Measurements from ENCODE around the gene KLHL29. TPM values are rescaled to one million over a fixed set of nuclear protein-coding genes. Genes with fewer than 3 reads are reported as not detected.
"Not testable (repeated sequence)": the region's sequence is repeated elsewhere in the genome, so short reads cannot be mapped to it uniquely, and the experiment has no call there.

The KLHL29 gene
- total and polyA plus RNA-seq, 2 donors (not counting 3 experiments of a cell fraction or from before 2014, with no cell fraction given), result 4.6 to 12.7 TPM

GRCh38 chr2:23388756-23389514 is 4.0 kb downstream of the KLHL29 start:
- DNase-seq (ENCODE audit: low read depth, low spot score) (no peak), FAIRE-seq (no peak)
- H3K79me2 ChIP-seq (ENCODE audit: control insufficient read depth, insufficient read depth, low read length), result peaks cover 3% of the 10 kb centered on the region
- H3K36me3 ChIP-seq (ENCODE audit: control insufficient read depth in 2 of 2, extremely low read depth in 1 of 2, insufficient read depth in 2 of 2, low read length in 2 of 2), result no peaks in the 10 kb centered on the region
- no peak overlapping the region for H3K4me2 ChIP-seq (ENCODE audit: insufficient read depth, low read length)
- dilution Hi-C loops (cut with MboI; ENCODE audit: extremely low pct_ligation_motif_present, low sequenced_read_pairs), result no loop called here
- no TSS peak for BruUV-seq (replicated peaks)
- POLR2A ChIA-PET, result no interaction called here
- no peaks in the 10 kb centered on the region for H4K20me1 ChIP-seq (replicated peaks; ENCODE audit: control insufficient read depth, extremely low read depth, insufficient read depth, low read length)
- H3K4me3 ChIP-seq (replicated peaks in 1 of 3; ENCODE audit: insufficient read depth in 1 of 3, low read depth in 1 of 3, low read length in 3 of 3), result no peak overlapping the region
- no peaks in the 10 kb centered on the region for H3K9me1 ChIP-seq (replicated peaks; ENCODE audit: control insufficient read depth, extremely low read depth, insufficient read depth, low read length)
- no peak for TF ChIP-seq CTCF (IDR thresholded peaks at IDR 0.05; ENCODE audit: extremely low read depth in 1 of 2, insufficient read depth in 1 of 2, low read depth in 1 of 2, low read length in 2 of 2)
- TF ChIP-seq MYC (IDR thresholded peaks at IDR 0.05; ENCODE audit: low read depth, low read length), result no peak
- no peak for TF ChIP-seq GATA2 (IDR thresholded peaks at IDR 0.05; ENCODE audit: insufficient read depth, insufficient read length, low read depth, low read length)
- TF ChIP-seq JUN (IDR thresholded peaks at IDR 0.05; ENCODE audit: borderline replicate concordance, insufficient read depth, insufficient read length, low read depth), result no peak
- H3K4me1 ChIP-seq (ENCODE audit: control insufficient read depth, extremely low read depth, insufficient read depth, low read length), result peaks cover 16% of the 10 kb centered on the region
- H3K27me3 ChIP-seq (ENCODE audit: control insufficient read depth in 2 of 2, insufficient read depth in 2 of 2, low read length in 2 of 2), result peaks cover 0 to 8% of the 10 kb centered on the region in 2 experiments
- H3K27ac ChIP-seq (ENCODE audit: insufficient read depth, low read depth, low read length), result no peak overlapping the region
- CTCF ChIA-PET, result no interaction called here
- intact Hi-C loops (cut with micrococcal nuclease), result loop anchor here (10.0 kb wide), 1 partner anchor 366 kb away; no protein-coding TSS in a partner anchor
- H3K9me3 ChIP-seq (replicated peaks; ENCODE audit: control insufficient read depth, insufficient read depth, low read length), result no peaks in the 10 kb centered on the region
- H2AFZ ChIP-seq (ENCODE audit: low read depth, low read length), result no peak overlapping the region
- no peak overlapping the region for H3K9ac ChIP-seq (replicated peaks; ENCODE audit: extremely low read depth, insufficient read depth, low read length)

- Histone ChIP-seq H3K36me3 (ENCODE audit: control insufficient read depth in 2 of 2, extremely low read depth in 1 of 2, insufficient read depth in 2 of 2, low read length in 2 of 2) (no peaks in the 10 kb centered on the region), H3K9me3 (replicated peaks; ENCODE audit: control insufficient read depth, insufficient read depth, low read length) (no peaks in the 10 kb centered on the region), H3K79me2 (ENCODE audit: control insufficient read depth, insufficient read depth, low read length) (peaks cover 3% of the 10 kb centered on the region), H3K4me3 (replicated peaks in 1 of 3; ENCODE audit: insufficient read depth in 1 of 3, low read depth in 1 of 3, low read length in 3 of 3) (no peak overlapping the region), H3K27ac (ENCODE audit: insufficient read depth, low read depth, low read length) (no peak overlapping the region), H3K9ac (replicated peaks; ENCODE audit: extremely low read depth, insufficient read depth, low read length) (no peak overlapping the region), H3K27me3 (ENCODE audit: control insufficient read depth in 2 of 2, insufficient read depth in 2 of 2, low read length in 2 of 2) (peaks cover 0 to 8% of the 10 kb centered on the region in 2 experiments), H3K4me1 (ENCODE audit: control insufficient read depth, extremely low read depth, insufficient read depth, low read length) (peaks cover 12% of the 10 kb centered on the region), H2AFZ (ENCODE audit: low read depth, low read length) (no peak overlapping the region), H3K4me2 (ENCODE audit: insufficient read depth, low read length) (no peak overlapping the region), H4K20me1 (replicated peaks; ENCODE audit: control insufficient read depth, extremely low read depth, insufficient read depth, low read length) (no peaks in the 10 kb centered on the region), H3K9me1 (replicated peaks; ENCODE audit: control insufficient read depth, extremely low read depth, insufficient read depth, low read length) (no peaks in the 10 kb centered on the region)
- FAIRE-seq (no peak), DNase-seq (ENCODE audit: low read depth, low spot score) (no peak)
- POLR2A ChIA-PET, result no interaction called here
- dilution Hi-C loops (cut with MboI; ENCODE audit: extremely low pct_ligation_motif_present, low sequenced_read_pairs), result no loop called here
- CTCF ChIA-PET, result no interaction called here
- intact Hi-C loops (cut with micrococcal nuclease), result no loop called here
- TF ChIP-seq MYC (IDR thresholded peaks at IDR 0.05; ENCODE audit: low read depth, low read length), result no peak
- TF ChIP-seq GATA2 (IDR thresholded peaks at IDR 0.05; ENCODE audit: insufficient read depth, insufficient read length, low read depth, low read length), result no peak
- no peak for TF ChIP-seq POLR2A (IDR thresholded peaks at IDR 0.05; ENCODE audit: low read depth, low read length)
- no peak for TF ChIP-seq JUN (IDR thresholded peaks at IDR 0.05; ENCODE audit: borderline replicate concordance, insufficient read depth, insufficient read length, low read depth)
- no peak for TF ChIP-seq FOS (IDR thresholded peaks at IDR 0.05; ENCODE audit: borderline replicate concordance, insufficient read depth, low read length)
- no peak for TF ChIP-seq MAX (IDR thresholded peaks at IDR 0.05; ENCODE audit: insufficient read depth, insufficient read length)
- no TSS peak for BruUV-seq (replicated peaks)
Measured at GRCh38 chr2:23390152-23390551, 5.2 kb downstream of the KLHL29 start.

GRCh38 chr2:23391237-23391736 is 6.3 kb downstream of the KLHL29 start:
- H3K9me1 ChIP-seq (replicated peaks; ENCODE audit: control insufficient read depth, extremely low read depth, insufficient read depth, low read length); POLR2A ChIA-PET; H3K36me3 ChIP-seq (ENCODE audit: control insufficient read depth in 2 of 2, extremely low read depth in 1 of 2, insufficient read depth in 2 of 2, low read length in 2 of 2); CTCF ChIA-PET; H3K9me3 ChIP-seq (replicated peaks; ENCODE audit: control insufficient read depth, insufficient read depth, low read length); H3K9ac ChIP-seq (replicated peaks; ENCODE audit: extremely low read depth, insufficient read depth, low read length); FAIRE-seq; H3K27me3 ChIP-seq (ENCODE audit: control insufficient read depth in 2 of 2, insufficient read depth in 2 of 2, low read length in 2 of 2); H3K4me1 ChIP-seq (ENCODE audit: control insufficient read depth, extremely low read depth, insufficient read depth, low read length); H3K4me2 ChIP-seq (ENCODE audit: insufficient read depth, low read length); dilution Hi-C loops (cut with MboI; ENCODE audit: extremely low pct_ligation_motif_present, low sequenced_read_pairs); intact Hi-C loops (cut with micrococcal nuclease); H4K20me1 ChIP-seq (replicated peaks; ENCODE audit: control insufficient read depth, extremely low read depth, insufficient read depth, low read length); H2AFZ ChIP-seq (ENCODE audit: low read depth, low read length); DNase-seq (ENCODE audit: low read depth, low spot score); H3K79me2 ChIP-seq (ENCODE audit: control insufficient read depth, insufficient read depth, low read length); H3K4me3 ChIP-seq (replicated peaks in 1 of 3; ENCODE audit: insufficient read depth in 1 of 3, low read depth in 1 of 3, low read length in 3 of 3); H3K27ac ChIP-seq (ENCODE audit: insufficient read depth, low read depth, low read length); BruUV-seq (replicated peaks): not testable (repeated sequence)

All from endothelial cell of umbilical vein (primary cell).